WERI-Rb-1 (cell line): ENCODE measurements around the gene LRRC41.

Experiments
- DNase-seq: peaks from one replicate; pipeline ENCODE4 v3.0.0-alpha.2; 2020
- H3K27ac ChIP-seq: fragments of 250-450 bp; sonication (Bioruptor Pico); 2 replicates; pipeline ENCODE4 v1.5.1; 2020; ENCODE audit warnings: mild to moderate bottlenecking, moderate library complexity
- H3K27me3 ChIP-seq: fragments of 250-450 bp; sonication (Bioruptor Pico); 2 replicates; pipeline ENCODE4 v1.5.1; 2021; ENCODE audit warnings: mild to moderate bottlenecking, low read depth, moderate library complexity; ENCODE audit not compliant: insufficient read depth, severe bottlenecking
- H3K36me3 ChIP-seq: fragments of 250-450 bp; sonication (Bioruptor Pico); 2 replicates; pipeline ENCODE4 v1.5.1; 2020; ENCODE audit warnings: mild to moderate bottlenecking, moderate library complexity
- H3K4me3 ChIP-seq: 2 replicates; pipeline ENCODE4 v1.5.1; 2011; ENCODE audit warnings: low read depth, mild to moderate bottlenecking, control low read depth, low read length
- H3K9me3 ChIP-seq: fragments of 250-450 bp; sonication (Bioruptor Pico); 2 replicates; pipeline ENCODE4 v1.5.1; 2021; ENCODE audit warnings: mild to moderate bottlenecking, moderate library complexity; ENCODE audit not compliant: severe bottlenecking
- TF ChIP-seq, protein P1 (sequence below): IDR thresholded peaks from 2 replicates; pipeline ENCODE4 v1.5.1; 2011; ENCODE audit warnings: low read depth, mild to moderate bottlenecking, control low read depth, inconsistent platforms, low read length

LRRC41 gene

DNA sequence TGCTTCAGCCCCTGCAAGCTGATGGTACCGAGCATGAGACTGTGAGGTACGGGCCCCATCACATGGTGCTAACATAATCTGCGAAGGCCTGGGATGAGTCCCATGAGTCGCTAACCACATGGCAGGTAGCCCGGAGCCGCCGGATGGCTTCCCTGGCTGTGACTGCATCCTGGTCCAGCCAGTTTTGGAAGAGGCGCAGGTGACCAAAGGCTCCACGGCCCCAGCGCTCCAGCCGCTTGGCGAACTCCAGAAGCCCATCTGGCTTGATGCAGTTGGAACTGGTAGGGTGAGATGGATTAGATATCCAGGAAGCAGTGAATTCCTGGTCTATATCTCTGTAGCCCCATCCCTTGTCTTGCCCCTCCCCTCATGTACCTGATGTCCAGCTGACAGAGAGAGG is 24.6 kb downstream of the LRRC41 start:
- Histone ChIP-seq H3K27ac (no peak overlapping the region), H3K4me3 (no peak overlapping the region), H3K36me3 (peaks cover 94% of the 10 kb centered on the region), H3K9me3 (no peaks in the 10 kb centered on the region), H3K27me3 (no peaks in the 10 kb centered on the region)
- no peak for DNase-seq
- TF ChIP-seq, protein P1, sequence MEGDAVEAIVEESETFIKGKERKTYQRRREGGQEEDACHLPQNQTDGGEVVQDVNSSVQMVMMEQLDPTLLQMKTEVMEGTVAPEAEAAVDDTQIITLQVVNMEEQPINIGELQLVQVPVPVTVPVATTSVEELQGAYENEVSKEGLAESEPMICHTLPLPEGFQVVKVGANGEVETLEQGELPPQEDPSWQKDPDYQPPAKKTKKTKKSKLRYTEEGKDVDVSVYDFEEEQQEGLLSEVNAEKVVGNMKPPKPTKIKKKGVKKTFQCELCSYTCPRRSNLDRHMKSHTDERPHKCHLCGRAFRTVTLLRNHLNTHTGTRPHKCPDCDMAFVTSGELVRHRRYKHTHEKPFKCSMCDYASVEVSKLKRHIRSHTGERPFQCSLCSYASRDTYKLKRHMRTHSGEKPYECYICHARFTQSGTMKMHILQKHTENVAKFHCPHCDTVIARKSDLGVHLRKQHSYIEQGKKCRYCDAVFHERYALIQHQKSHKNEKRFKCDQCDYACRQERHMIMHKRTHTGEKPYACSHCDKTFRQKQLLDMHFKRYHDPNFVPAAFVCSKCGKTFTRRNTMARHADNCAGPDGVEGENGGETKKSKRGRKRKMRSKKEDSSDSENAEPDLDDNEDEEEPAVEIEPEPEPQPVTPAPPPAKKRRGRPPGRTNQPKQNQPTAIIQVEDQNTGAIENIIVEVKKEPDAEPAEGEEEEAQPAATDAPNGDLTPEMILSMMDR, result no peak

- TF ChIP-seq, protein P1, result no peak
- DNase-seq, result no peak
- Histone ChIP-seq H3K4me3 (no peak overlapping the region), H3K36me3 (peaks cover 96% of the 10 kb centered on the region), H3K9me3 (no peaks in the 10 kb centered on the region), H3K27me3 (no peaks in the 10 kb centered on the region), H3K27ac (no peak overlapping the region)
Measured at GRCh38 chr1:46277658-46278373, 25.6 kb downstream of the LRRC41 start.

GRCh38 chr1:46275030-46275337 is 28.4 kb downstream of the LRRC41 start:
- H3K27ac ChIP-seq, result no peak overlapping the region
- DNase-seq, result no peak
- H3K9me3 ChIP-seq, result no peaks in the 10 kb centered on the region
- H3K27me3 ChIP-seq, result no peaks in the 10 kb centered on the region
- no peak overlapping the region for H3K4me3 ChIP-seq
- TF ChIP-seq, protein P1, result no peak
- peaks cover 100% of the 10 kb centered on the region for H3K36me3 ChIP-seq

DNA sequence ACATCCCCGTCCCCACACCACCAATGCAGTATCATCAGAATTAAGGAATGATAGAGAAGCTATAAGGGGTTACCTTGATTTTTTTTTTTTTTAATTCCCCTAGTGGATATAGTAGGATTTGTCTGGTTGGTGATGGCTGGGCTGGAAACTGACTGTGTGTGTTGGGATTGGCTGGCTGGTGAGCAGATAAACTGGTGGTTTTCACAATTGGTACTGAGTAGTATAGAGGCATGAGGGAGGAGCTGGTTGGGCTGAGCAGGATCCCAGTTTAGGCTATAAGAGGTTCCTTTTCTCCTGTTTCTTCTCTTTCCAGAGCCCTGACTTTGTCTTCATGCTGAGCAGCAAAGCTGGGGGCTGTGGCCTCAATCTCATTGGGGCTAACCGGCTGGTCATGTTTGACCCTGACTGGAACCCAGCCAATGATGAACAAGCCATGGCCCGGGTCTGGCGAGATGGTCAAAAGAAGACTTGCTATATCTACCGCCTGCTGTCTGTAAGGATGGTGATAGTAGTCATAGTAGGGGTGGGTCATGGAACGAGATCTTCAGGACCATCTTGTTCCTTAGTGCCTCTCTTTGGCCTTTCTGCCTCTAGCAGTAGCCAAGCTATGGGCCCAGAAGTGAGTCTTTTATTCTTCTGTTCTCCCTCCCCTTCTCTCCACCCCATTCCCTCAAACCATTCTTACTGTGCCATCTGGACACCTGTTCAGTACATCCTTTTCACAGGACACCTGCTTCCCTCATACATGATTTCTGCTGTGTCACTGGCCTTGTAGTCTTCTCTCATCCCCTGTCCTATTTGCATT is 29.0 kb downstream of the LRRC41 start:
- DNase-seq, result no peak
- TF ChIP-seq, protein P1, result no peak
- H3K4me3 ChIP-seq, result no peak overlapping the region
- H3K36me3 ChIP-seq, result peaks cover 100% of the 10 kb centered on the region
- H3K9me3 ChIP-seq, result no peaks in the 10 kb centered on the region
- H3K27ac ChIP-seq, result no peak overlapping the region
- H3K27me3 ChIP-seq, result no peaks in the 10 kb centered on the region

GRCh38 chr1:46268578-46268977 is 34.8 kb downstream of the LRRC41 start:
- peaks cover 100% of the 10 kb centered on the region for H3K36me3 ChIP-seq
- no peak for DNase-seq
- no peaks in the 10 kb centered on the region for H3K9me3 ChIP-seq
- no peaks in the 10 kb centered on the region for H3K27me3 ChIP-seq
- no peak overlapping the region for H3K27ac ChIP-seq
- TF ChIP-seq, protein P1, result no peak
- H3K4me3 ChIP-seq, result no peak overlapping the region
